ENCODE data around the gene PTPRT.

GRCh38 chr20:42441196-42441863 lies 748.4 kb downstream of the PTPRT start:
- TF ChIP-seq TAF1 (IDR thresholded peaks at IDR 0.05; ENCODE audit: low read depth), result no peak
- no peak for TF ChIP-seq REST (IDR thresholded peaks at IDR 0.05; ENCODE audit: low read depth)
- TF ChIP-seq CREB1 (IDR thresholded peaks at IDR 0.05; ENCODE audit: low read depth), result no peak
- no peak for TF ChIP-seq USF1 (IDR thresholded peaks at IDR 0.05)
- no peak for TF ChIP-seq RAD21 (IDR thresholded peaks at IDR 0.05; ENCODE audit: low read depth)
- TF ChIP-seq CEBPB (IDR thresholded peaks at IDR 0.05), result no peak
- TF ChIP-seq NFIC (IDR thresholded peaks at IDR 0.05), result no peak
- TF ChIP-seq EP300 (IDR thresholded peaks at IDR 0.05; ENCODE audit: borderline replicate concordance), result no peak
- TF ChIP-seq ZBTB7A (IDR thresholded peaks at IDR 0.05; ENCODE audit: low read depth), result no peak
- TF ChIP-seq MAX (IDR thresholded peaks at IDR 0.05), result no peak
- no peak for TF ChIP-seq TCF12 (IDR thresholded peaks at IDR 0.05; ENCODE audit: low read depth)

Measured in Ishikawa (cell line).